HG03108 (cell line): ENCODE data around the gene GPR3.
A peak's percentile ranks its signal among the peaks of the same experiment; 100 is the strongest.

ENCODE experiments used
- ATAC-seq: cut with Tn5 transposase; IDR thresholded peaks from one replicate; pipeline ENCODE4 v1.9.1; 2021; ENCODE audit warnings: moderate library complexity; ENCODE audit not compliant: unreplicated experiment

The GPR3 gene, protein sequence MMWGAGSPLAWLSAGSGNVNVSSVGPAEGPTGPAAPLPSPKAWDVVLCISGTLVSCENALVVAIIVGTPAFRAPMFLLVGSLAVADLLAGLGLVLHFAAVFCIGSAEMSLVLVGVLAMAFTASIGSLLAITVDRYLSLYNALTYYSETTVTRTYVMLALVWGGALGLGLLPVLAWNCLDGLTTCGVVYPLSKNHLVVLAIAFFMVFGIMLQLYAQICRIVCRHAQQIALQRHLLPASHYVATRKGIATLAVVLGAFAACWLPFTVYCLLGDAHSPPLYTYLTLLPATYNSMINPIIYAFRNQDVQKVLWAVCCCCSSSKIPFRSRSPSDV

DNA sequence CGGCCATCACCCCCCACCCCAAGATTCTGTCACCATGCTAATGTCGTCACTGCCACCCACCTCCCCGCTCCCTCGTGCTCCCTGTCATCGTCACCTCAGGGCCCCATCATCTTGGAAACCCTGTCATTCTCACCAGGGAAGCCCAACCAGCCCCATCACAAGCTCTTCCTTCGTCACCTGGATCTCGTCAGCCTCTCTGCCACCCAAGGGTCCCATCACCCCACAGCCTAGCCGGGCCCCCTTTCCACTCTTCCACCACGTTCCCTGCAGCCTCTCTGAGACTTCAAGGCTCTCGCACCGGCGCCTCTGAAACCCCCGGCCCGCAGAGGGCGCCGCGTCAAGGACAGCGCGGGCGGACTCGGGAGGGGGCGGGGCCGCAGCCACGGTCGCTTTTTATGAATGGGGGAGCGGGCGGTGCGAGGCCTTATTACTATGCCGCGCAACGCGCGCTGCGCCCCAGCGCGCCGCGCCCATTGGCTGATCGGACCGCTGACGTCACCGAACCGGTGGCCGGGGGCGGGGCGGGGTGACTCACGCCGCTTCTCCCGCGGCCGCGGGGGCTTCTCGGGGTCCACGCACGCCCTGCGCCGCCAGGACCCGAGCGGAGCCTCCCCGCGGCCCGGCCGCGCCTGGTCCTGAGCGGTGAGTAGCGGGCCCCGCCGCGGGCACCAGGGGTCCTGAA lies at the start of gene GPR3:
Gene GPR3, plus strand, starts transcription at position 527 of the 682 bp plus-strand sequence. CDS start 1,177 bp downstream, outside the sequence.
- peak; percentile 75 for ATAC-seq

DNA sequence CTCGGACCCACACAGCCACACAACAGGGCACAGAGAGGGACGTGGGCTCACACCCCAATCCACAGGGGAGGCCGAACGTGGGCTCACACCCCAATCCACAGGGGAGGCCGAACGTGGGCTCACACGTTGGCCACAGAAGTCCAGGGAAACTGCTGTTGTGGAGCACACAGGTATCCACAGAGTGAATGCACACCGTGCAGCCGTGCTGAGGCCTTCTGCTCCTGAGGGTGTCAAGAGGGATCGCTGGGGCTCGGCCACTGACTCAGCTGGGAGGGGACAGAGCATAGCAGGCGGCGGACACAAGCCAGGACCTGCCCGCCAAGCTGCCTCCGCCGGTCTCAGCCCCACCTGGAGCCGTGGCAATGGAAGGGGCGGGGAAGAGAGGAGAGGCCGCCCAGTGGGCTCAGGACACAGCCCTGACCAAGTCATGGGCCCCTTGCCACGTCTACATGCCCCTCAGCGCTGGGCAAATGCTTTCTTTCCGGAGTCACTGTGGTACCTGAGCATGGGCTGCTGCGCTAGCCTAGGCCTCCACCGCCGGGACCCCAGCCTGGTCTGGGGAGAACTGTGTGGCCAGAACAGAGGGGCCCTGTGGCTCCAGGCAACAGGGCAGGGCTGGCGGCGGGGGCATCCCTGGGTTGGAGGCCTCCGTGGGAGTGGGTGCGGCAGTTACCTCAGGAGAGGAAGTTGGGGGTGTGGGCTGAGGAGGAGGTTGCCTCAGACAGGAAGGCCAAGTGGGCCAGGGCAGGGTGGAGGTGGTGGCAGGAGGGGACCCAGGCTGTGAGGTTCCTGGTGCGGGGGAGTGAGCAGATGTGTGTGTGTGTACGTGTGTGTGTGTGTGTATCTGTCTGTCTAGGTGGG lies 49.4 kb upstream of the GPR3 start:
- peak; percentile 38 for ATAC-seq

DNA sequence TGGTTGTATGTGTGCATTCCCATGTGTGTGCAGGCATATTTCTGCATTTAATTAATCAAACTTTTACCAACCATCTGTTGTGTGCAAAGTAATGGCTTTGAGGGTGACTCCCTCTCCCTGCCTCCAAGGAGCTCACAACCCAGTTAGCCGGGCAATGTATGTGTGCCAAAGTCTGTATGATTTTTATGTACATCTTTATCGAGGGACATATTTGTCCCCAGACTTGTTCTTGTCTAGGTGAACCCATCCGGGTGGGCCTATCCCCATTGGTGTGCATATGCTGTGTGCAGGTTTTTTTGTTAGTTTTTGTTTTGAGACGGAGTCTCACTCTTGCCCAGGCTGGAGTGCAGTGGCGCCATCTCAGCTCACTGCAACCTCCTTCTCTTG lies 48.8 kb upstream of the GPR3 start:
- no peak for ATAC-seq

DNA sequence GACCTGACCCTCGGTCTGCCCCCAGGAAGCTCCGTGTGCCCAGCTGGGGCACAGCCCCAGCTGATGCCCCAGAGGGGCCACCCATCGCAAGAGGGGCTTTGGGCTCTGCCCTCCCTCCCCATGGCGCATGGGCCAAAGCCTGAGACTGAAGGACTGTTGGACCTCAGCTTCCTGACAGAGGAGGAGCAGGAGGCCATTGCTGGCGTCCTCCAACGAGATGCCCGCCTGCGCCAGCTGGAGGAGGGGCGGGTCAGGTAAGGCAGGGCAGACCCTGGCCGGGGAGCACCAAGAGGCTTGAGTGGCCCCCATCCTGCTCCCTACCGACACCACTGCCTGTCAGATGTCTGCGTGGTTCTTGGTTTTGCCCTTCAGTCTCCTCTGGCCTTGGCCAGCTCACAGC lies 47.1 kb upstream of the GPR3 start:
- ATAC-seq, result no peak

DNA sequence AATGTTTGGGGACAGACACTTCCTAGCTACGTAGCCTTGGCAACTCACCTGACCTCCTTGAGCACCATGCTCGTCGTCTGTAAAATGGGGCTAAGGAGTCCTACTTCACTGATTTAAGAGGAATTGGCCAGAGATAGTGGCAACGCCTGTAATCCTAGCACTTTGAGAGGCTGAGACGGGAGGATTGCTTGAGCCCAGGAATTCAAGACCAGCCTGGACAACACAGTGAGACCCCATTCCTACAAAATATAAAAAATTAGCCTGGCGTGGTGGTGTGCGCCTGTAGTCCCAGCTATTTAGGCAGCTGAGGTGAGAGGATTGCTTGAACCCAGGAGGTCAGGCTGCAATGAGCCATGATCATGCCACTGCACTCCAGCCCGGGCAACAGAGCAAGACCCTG lies 46.1 kb upstream of the GPR3 start:
- ATAC-seq, result no peak

DNA sequence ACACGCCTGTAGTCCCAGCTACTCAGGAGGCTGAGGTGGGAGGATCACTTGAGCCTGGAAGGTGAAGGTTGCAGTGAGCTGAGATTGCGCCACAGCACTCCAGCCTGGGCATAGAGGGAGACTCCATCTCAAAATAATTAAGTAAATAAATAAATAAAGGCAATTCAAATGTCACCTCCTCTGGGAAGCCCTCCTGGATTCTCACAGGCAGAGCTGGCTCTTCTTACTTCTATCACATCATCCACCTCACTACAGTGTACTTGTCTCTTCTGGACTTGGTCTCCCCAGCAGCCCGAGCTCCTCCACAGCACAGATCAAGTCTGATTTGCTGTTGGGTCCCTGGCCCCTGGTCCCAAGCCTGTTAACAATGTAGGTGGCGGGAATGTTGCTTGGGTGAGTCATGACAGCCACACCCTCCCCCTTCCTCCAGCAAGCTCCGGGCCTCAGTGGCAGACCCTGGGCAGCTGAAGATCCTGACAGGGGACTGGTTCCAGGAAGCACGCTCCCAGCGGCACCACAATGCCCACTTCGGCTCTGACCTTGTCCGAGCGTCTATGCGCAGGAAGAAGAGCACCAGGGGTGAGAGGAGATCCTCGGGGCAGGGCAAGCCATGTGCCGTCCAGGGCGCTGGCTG lies 45.3 kb upstream of the GPR3 start:
- no peak for ATAC-seq

DNA sequence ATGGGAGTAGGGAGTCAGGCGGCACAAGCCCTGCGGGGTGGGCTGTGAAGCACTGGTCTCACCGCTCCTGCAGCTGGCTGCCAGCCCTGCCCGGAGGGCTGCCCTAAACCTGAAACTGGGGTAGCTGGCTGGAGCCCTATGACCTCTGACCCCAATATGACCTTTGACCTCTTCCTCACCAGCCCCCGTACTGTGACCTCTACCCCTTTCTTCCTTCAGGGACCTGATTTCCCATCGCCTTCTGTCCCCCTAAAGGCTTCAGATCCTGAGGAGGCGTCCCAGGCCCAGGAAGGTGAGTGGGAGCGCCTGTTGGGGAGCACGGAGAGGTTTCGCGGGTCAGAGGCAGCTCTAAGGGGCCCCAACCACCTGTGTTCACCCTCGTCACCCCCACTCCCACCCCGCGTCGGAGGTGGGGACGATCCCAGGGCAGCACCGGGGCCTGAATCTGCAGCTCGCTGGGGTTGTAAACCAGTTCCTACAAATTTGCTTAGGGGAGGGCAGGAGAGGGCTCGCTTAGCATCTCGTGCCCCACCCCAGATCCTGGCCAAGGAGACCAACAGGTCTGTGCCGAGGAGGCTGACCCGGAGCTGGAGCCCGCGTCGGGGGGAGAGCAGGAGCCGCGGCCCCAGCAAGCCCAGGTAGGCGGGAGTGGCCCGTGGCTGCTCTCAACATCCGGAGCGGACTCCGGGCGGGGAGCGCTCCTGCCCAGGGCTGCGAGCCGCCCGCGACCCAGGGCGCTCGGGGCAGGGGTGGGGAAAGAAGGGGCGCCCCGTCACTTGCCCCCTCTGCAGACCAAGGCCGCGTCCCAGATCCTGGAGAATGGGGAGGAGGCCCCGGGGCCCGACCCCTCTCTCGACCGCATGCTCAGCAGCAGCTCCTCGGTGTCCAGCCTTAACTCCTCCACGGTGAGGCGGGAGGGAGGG lies 43.3 kb upstream of the GPR3 start:
- ATAC-seq, result no peak

DNA sequence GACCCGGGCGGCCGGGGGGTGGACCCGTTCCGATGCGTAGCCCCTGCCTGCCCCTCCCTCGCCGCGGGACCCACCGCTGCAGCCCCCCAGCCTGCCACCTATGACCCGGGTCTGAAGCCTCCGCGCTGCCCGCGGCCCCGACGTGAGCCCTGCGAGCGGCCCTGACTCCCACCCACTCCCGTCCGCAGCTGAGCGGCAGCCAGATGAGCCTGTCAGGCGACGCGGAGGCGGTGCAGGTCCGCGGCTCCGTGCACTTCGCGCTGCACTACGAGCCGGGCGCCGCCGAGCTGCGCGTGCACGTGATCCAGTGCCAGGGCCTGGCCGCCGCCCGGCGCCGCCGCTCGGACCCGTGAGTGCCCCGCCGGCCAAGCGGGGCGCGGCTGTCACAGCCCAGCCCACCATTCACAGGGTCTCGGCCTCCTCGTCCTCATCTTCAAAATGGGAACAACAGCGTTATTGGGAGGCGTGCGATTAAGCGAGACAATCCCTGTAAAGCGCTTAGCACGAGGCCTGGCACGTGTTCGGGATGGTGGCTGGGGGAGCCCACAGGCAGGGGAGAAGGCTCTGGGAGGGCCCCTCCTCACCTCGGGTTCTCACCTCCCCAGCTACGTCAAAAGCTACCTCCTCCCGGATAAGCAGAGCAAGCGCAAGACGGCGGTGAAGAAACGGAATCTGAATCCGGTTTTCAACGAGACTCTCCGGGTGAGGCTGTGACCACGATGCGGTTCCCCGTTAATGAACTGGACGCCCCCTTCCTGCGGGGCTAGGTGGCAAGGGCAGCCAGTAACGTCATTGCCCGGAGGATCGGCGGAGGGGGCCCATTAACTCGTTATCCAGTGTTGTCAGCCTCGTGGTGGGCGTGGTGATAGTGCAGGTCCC lies 42.4 kb upstream of the GPR3 start:
- no peak for ATAC-seq

DNA sequence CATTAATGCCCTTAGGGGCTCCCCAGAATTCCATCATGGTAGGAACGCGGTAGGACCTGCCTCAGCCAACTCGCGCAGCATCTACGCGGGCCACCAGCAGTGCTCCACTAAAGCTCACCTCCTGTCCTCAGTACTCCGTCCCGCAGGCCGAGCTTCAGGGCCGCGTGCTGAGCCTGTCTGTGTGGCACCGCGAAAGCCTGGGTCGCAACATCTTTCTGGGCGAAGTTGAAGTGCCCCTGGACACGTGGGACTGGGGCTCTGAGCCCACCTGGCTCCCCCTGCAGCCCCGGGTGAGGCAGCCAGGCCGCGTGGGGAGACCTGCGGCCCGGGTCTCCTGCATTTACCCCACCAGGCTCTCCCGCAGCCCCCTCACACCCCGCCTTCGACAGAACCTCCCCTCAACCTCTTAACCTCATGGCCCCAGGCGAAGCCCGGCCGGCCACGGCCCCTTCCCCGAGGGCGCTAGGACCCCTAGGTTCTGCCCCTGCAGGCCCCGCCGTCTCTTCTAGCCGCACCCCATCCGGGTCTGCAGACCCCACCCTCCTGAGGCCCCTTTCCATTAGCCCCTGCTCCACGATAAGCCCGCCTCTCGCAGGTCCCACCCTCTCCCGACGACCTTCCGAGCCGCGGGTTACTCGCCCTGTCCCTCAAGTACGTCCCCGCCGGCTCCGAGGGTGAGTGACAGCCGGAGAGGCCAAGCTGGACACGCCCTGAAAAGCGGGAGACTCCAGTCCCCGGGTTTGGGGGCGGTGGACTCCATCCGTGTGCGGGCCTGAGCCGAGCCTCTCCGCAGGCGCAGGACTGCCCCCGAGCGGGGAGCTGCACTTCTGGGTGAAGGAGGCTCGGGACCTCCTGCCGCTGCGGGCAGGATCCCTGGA lies 41.5 kb upstream of the GPR3 start:
- ATAC-seq, result no peak

DNA sequence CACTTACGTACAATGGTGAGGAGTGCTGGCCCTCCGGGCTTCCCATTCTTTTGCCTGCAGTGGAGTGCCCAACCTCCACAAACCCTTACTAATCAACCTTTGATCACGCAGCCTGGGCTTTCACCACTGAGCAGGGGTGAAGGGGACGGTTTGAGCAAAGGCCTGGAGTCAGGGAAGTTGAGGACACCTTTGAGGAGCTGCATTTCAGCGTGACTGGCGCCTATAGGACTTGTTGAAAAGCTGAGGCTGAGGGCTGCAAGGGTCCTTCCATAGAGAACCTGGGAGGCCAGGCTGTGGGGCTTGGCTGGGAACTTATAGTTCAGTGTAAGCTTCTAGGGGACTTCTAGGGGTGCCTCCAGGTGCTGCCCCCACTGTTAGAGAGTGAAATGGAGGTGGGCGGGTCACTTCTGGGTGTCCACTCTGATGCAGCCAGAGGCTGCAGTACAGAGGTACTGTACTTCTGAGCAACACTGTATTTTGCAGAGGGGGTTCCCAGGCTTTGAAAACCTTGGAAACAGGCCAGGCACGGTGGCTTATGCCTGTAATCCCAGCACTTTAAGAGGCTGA lies 40.8 kb upstream of the GPR3 start:
- no peak for ATAC-seq

DNA sequence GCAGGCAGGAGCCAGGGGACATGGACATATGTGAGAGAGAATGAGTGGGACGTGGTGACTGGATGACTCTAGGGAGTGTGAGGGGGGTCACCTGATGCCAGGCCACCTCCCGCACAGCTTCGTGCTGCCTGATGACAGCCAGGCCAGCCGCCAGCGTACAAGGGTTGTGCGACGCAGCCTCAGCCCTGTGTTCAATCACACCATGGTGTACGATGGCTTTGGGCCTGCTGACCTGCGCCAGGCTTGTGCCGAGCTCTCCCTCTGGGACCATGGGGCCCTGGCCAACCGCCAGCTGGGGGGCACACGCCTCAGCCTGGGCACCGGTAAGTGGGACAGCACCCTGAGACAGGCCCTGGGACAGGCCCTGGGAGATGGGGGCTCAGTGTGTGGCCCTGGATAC lies 39.3 kb upstream of the GPR3 start:
- no peak for ATAC-seq

DNA sequence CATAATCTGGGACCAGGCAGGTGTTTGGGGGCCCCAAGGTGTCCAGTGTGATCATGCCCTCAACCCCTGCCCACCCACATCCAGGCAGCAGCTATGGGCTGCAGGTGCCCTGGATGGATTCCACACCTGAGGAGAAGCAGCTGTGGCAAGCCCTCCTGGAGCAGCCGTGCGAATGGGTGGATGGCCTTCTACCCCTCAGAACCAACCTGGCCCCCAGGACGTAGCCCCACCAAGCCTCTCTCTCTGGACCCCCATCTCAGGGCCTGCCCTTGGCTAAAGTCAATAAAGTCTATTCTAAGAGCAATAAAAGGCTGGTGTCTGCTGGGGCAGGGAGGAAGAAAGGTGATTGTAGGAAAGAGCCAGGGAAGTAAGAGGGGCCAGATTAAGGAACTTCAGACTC lies 38.8 kb upstream of the GPR3 start:
- ATAC-seq, result no peak

DNA sequence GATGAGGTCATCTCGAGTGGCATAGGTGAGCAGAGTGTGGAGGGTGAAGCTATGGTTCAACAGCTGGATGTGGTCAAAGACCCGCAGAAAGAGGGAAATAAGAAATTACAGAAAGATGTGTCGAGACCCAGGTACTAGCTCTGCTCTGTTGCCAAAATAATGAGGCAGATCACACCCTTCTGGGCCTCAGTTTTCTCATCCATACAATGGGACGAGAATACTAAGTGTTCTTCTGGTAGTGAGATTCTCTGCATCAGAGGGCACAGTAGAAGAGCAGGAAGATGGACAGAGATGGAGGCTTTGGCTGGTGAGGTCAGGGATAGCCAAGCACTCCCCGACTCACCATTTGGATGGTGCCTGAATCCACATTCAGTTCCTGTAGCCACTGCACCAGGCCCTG lies 36.7 kb upstream of the GPR3 start:
- no peak for ATAC-seq

DNA sequence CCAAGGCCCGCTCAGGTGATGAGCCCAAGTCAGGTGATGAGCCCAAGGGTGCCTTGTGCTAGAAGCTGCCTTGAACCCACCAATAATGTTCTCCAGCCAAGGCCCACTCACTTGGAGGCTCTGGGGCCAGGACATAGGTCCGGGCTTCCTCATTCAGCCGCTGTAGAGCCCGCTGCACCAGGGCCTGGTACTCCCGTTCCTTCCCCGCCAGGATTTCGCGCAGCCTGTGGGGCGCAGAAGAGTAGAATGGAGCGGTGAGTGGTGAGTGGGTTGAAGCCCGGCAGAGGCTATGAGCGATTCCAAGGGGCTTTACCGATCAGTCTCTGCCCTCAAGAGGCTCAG lies 36.2 kb upstream of the GPR3 start:
- no peak for ATAC-seq

DNA sequence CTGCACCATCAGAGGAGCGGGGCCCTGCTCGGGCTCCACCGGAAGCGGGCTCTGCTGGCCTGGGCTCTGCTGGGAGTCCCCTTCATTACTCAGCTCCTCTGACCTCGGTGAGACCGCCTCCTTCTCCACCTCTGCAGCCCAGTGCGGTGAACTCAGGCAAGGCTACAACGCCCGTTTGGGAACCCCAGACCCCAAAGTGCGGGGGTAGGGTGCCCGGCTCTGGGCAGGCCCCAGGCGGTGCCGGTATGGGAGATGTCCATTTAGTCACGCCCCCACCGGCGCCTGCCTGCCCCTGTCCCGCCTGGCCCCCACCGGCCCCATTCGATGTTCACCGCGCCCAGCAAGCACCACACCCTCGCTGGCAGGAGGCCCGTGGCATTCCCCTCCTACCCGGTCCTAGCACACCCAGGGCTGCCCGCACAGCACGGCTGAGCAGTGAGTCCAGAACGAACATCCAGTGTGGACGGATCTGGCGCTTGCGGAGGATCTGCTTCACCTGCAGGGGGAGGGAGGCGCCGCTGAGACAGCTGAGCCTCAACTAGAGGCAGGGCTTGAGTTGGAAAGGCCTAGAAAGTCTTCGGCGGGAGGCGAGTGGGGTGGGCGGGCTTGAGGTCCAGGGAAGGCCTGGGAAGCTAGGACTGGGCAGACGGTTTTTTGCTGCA lies 35.7 kb upstream of the GPR3 start:
- no peak for ATAC-seq

DNA sequence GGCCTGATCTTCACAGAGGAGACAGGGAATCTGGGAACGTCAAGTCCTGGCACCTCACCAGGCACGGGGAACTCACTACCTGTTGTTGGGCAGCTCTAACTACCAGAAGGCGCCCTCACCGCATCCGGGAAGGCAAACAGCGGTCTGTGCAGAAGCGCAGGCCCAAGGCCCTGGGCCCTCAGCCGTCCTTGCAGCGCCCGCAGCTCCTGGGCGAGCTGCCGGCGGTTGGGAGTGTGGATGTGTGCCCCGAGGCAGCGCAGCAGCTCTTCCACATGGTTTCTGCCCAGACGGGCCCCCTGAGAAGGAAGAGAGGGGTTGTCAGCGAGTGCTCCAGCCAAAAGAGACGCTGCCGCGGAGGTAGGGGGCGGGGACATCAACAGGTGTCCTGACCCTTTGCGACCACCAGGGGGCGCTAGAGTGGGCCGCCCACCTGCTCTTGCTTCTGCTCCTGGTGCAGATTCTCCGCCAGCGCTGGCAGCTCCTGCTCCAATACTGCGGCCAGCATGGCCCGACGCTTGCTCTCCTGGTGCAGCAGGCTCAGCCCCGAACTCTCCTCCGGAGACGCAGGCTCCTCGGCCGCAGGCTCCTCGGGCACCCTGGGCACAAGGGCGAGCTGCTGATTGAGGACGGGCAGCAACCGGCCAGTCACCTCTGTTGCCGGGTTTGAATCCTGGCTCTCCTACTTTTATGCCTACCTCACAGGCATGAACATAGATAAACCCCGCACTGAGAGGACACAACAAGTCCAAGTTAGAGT lies 35.0 kb upstream of the GPR3 start:
- ATAC-seq, result peak; percentile 40
